Measurements from ENCODE around the gene USP3. TPM values are rescaled to one million over a fixed set of nuclear protein-coding genes. Genes with fewer than 3 reads are reported as not detected.

Gene USP3
- total and polyA plus RNA-seq, 2 of the 13 experiments (the other 11 are each of a cell fraction or from before 2014, with no cell fraction given) = 14.3 to 61.2 TPM

DNA sequence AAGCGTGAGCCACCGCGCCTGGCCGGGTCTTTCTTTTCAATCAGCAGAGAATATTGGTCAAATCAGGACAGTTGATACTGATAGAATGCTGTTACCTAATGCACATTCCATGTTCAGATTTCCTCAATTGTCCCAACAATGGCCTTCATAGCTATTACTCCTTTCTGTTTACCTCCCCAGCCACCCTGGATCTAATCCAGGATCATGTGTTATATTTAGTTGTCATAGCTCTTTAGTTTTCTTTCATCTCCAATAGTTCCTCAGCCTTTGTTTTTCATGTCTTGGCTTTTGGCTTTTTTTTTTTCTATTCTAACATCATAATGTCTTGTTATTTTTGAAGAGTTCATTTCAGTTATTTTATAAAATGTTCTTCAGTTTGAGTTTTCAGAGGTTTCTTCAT, 14.6 kb downstream of the USP3 start:
- Histone ChIP-seq H3K9ac (ENCODE audit: insufficient read depth, low read depth, low read length) (no peak overlapping the region), H3K27ac (ENCODE audit: extremely low read length, insufficient read depth, low read length) (no peak overlapping the region), H4K20me1 (ENCODE audit: insufficient read depth, low read length) (peaks cover 42% of the 10 kb centered on the region), H3K79me2 (ENCODE audit: insufficient read depth, low read length) (peaks cover 99% of the 10 kb centered on the region), H3K27me3 (ENCODE audit: control insufficient read depth in 1 of 2, insufficient read depth in 2 of 2, low read length in 2 of 2) (no peaks in the 10 kb centered on the region), H3K9me3 (ENCODE audit: low read length) (no peaks in the 10 kb centered on the region), H3K4me2 (ENCODE audit: low read depth, low read length) (no peak overlapping the region), H3K36me3 (replicated peaks in 1 of 2; ENCODE audit: control insufficient read depth in 1 of 2, insufficient read depth in 2 of 2, low read length in 2 of 2) (no peaks in the 10 kb centered on the region; a peak in 1 of 5 replicates), H3K4me1 (ENCODE audit: insufficient read depth, low read length) (peaks cover 95% of the 10 kb centered on the region), H2AFZ (ENCODE audit: low read length) (no peak overlapping the region), H3K4me3 (replicated peaks in 1 of 3; ENCODE audit: insufficient read depth in 1 of 3, low read depth in 2 of 3, low read length in 3 of 3) (no peak overlapping the region)
- BruUV-seq (replicated peaks) = no TSS peak
- 98% methylated on average over 4 of the region's 4 CpGs for WGBS (ENCODE audit: low lambda C conversion rate)
- ChIA-PET POLR2A (no interaction called here), CTCF (ENCODE audit: low intra/inter-chr PET ratio, low total read pairs) (no interaction called here)
- in situ Hi-C loops (cut with HindIII; ENCODE audit: extremely low pct_ligation_motif_present, low pct_unique_long_range_greater_than_20kb) (no loop called here), intact Hi-C loops (cut with micrococcal nuclease; ENCODE audit: unreplicated experiment) (no loop called here)
- FAIRE-seq = no peak
- no peak for ATAC-seq
- DNase-seq (ENCODE audit: low spot score) = no peak
- TF ChIP-seq, protein P1, sequence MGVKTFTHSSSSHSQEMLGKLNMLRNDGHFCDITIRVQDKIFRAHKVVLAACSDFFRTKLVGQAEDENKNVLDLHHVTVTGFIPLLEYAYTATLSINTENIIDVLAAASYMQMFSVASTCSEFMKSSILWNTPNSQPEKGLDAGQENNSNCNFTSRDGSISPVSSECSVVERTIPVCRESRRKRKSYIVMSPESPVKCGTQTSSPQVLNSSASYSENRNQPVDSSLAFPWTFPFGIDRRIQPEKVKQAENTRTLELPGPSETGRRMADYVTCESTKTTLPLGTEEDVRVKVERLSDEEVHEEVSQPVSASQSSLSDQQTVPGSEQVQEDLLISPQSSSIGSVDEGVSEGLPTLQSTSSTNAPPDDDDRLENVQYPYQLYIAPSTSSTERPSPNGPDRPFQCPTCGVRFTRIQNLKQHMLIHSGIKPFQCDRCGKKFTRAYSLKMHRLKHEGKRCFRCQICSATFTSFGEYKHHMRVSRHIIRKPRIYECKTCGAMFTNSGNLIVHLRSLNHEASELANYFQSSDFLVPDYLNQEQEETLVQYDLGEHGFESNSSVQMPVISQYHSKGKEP (CRISPR knock-in tag; IDR thresholded peaks at IDR 0.05) = no peak
- no peak for TF ChIP-seq ZNF709 (CRISPR knock-in tag; IDR thresholded peaks at IDR 0.05)
- no peak for TF ChIP-seq DR1 (CRISPR knock-in tag; IDR thresholded peaks at IDR 0.05)
- no peak for TF ChIP-seq ZNF781 (CRISPR knock-in tag; IDR thresholded peaks at IDR 0.05; ENCODE audit: borderline replicate concordance, not compliant biosample characterization)
- TF ChIP-seq ZNF746 (CRISPR knock-in tag; IDR thresholded peaks at IDR 0.05) = no peak
- TF ChIP-seq ESRRA (CRISPR knock-in tag; IDR thresholded peaks at IDR 0.05; ENCODE audit: low read depth) = no peak
- no peak for TF ChIP-seq ZNF431 (CRISPR knock-in tag; IDR thresholded peaks at IDR 0.05; ENCODE audit: borderline replicate concordance, low read depth)
- TF ChIP-seq ZC3H4 (CRISPR knock-in tag; IDR thresholded peaks at IDR 0.05; ENCODE audit: borderline replicate concordance) = no peak
- TF ChIP-seq, protein P2, sequence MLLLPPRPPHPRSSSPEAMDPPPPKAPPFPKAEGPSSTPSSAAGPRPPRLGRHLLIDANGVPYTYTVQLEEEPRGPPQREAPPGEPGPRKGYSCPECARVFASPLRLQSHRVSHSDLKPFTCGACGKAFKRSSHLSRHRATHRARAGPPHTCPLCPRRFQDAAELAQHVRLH (CRISPR knock-in tag; IDR thresholded peaks at IDR 0.05; ENCODE audit: borderline replicate concordance, low read depth) = no peak
- TF ChIP-seq, protein P3, sequence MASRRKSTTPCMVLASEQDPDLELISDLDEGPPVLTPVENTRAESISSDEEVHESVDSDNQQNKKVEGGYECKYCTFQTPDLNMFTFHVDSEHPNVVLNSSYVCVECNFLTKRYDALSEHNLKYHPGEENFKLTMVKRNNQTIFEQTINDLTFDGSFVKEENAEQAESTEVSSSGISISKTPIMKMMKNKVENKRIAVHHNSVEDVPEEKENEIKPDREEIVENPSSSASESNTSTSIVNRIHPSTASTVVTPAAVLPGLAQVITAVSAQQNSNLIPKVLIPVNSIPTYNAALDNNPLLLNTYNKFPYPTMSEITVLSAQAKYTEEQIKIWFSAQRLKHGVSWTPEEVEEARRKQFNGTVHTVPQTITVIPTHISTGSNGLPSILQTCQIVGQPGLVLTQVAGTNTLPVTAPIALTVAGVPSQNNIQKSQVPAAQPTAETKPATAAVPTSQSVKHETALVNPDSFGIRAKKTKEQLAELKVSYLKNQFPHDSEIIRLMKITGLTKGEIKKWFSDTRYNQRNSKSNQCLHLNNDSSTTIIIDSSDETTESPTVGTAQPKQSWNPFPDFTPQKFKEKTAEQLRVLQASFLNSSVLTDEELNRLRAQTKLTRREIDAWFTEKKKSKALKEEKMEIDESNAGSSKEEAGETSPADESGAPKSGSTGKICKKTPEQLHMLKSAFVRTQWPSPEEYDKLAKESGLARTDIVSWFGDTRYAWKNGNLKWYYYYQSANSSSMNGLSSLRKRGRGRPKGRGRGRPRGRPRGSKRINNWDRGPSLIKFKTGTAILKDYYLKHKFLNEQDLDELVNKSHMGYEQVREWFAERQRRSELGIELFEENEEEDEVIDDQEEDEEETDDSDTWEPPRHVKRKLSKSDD (CRISPR knock-in tag; IDR thresholded peaks at IDR 0.05; ENCODE audit: low read depth) = no peak
- TF ChIP-seq REPIN1 (CRISPR knock-in tag; IDR thresholded peaks at IDR 0.05; ENCODE audit: borderline replicate concordance, low read depth) = no peak
- TF ChIP-seq, protein P4, sequence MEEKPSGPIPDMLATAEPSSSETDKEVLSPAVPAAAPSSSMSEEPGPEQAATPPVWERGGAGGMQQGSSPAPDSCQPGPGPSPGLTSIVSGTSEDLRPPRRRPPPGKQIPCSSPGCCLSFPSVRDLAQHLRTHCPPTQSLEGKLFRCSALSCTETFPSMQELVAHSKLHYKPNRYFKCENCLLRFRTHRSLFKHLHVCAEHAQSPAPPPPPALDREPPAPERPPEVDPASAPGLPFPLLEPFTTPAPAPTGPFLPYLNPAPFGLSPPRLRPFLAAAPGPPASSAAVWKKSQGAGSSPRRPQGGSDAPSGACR (CRISPR knock-in tag; IDR thresholded peaks at IDR 0.05) = no peak
- TF ChIP-seq, protein P5, sequence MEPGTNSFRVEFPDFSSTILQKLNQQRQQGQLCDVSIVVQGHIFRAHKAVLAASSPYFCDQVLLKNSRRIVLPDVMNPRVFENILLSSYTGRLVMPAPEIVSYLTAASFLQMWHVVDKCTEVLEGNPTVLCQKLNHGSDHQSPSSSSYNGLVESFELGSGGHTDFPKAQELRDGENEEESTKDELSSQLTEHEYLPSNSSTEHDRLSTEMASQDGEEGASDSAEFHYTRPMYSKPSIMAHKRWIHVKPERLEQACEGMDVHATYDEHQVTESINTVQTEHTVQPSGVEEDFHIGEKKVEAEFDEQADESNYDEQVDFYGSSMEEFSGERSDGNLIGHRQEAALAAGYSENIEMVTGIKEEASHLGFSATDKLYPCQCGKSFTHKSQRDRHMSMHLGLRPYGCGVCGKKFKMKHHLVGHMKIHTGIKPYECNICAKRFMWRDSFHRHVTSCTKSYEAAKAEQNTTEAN (CRISPR knock-in tag; conservative IDR thresholded peaks at IDR 0.05) = no peak
- no peak for TF ChIP-seq ZNF878 (CRISPR knock-in tag; IDR thresholded peaks at IDR 0.05)
- TF ChIP-seq, protein P6, sequence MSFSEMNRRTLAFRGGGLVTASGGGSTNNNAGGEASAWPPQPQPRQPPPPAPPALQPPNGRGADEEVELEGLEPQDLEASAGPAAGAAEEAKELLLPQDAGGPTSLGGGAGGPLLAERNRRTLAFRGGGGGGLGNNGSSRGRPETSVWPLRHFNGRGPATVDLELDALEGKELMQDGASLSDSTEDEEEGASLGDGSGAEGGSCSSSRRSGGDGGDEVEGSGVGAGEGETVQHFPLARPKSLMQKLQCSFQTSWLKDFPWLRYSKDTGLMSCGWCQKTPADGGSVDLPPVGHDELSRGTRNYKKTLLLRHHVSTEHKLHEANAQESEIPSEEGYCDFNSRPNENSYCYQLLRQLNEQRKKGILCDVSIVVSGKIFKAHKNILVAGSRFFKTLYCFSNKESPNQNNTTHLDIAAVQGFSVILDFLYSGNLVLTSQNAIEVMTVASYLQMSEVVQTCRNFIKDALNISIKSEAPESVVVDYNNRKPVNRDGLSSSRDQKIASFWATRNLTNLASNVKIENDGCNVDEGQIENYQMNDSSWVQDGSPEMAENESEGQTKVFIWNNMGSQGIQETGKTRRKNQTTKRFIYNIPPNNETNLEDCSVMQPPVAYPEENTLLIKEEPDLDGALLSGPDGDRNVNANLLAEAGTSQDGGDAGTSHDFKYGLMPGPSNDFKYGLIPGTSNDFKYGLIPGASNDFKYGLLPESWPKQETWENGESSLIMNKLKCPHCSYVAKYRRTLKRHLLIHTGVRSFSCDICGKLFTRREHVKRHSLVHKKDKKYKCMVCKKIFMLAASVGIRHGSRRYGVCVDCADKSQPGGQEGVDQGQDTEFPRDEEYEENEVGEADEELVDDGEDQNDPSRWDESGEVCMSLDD (CRISPR knock-in tag; IDR thresholded peaks at IDR 0.05; ENCODE audit: borderline replicate concordance) = no peak

All from HepG2 (cell line).